GM12878 (cell line): ENCODE measurements around the gene AK4. TPM values are rescaled to one million over a fixed set of nuclear protein-coding genes. Genes with fewer than 3 reads are reported as not detected.

Source experiments
- ATAC-seq: fragments of 200-7000 bp; cut with Tn5 transposase; 3 replicates; pipeline ENCODE4 v1.9.1; 2020; ENCODE audit warnings: mild to moderate bottlenecking, moderate library complexity
- BruUV-seq: library from RNA; stranded (reverse); fragments of 400-500 nt; replicated peaks from 2 replicates; lab custom pipeline; 2021; lab: Mats Ljungman, UMichigan
- CTCF ChIA-PET: fragments of 300-600 bp; sonication (Branson Sonifier 250); formaldehyde crosslinking; extraction: SDS; loops from one replicate; lab custom pipeline; 2021; ENCODE audit warnings: inconsistent platforms; lab: Yijun Ruan, JAX
- POLR2A ChIA-PET: fragments of 350-600 bp; formaldehyde crosslinking; extraction: SDS; loops from one replicate; lab custom pipeline; 2021; ENCODE audit warnings: inconsistent platforms; lab: Charles Lee
- RAD21 ChIA-PET: fragments of 300-600 bp; sonication (Branson Sonifier 250); formaldehyde crosslinking; loops from one replicate; lab custom pipeline; 2023; ENCODE audit warnings: antibody characterized with exemption; ENCODE audit not compliant: unreplicated experiment; lab: Charles Lee
- SMC1A ChIA-PET: fragments of 300-600 bp; sonication (Branson Sonifier 250); formaldehyde crosslinking; loops from one replicate; lab custom pipeline; 2023; ENCODE audit not compliant: unreplicated experiment, uncharacterized antibody; lab: Charles Lee
- DNase-seq: peaks from one replicate; pipeline ENCODE4 v3.0.0-alpha.2; 2011; ENCODE audit warnings: low read depth, low spot score
- FAIRE-seq: peaks from 3 replicates; lab custom pipeline; 2011; peaks lifted over from hg19 to GRCh38; lab: Jason Lieb, UNC
- H2AFZ ChIP-seq: 2 replicates; pipeline ENCODE4 v1.6.0; 2011; ENCODE audit warnings: low read depth, low read length, control low read depth; ENCODE audit not compliant: control insufficient read depth
- H3K27ac ChIP-seq: 2 replicates; pipeline ENCODE4 v1.5.1; 2011; ENCODE audit warnings: control low read depth; ENCODE audit not compliant: control insufficient read depth, insufficient read depth
- H3K27me3 ChIP-seq, 2 experiments: replicated peaks in 1 of 2; 2 replicates each; pipeline versions ENCODE4 v1.6.0 to v1.6.1; 2011; ENCODE audit warnings: low read length in 1 of 2; ENCODE audit not compliant: control insufficient read depth in 2 of 2, insufficient read depth in 2 of 2
- H3K36me3 ChIP-seq, 2 experiments: 2 replicates each; pipeline ENCODE4 v1.5.1; 2011; ENCODE audit warnings: low read length in 1 of 2; ENCODE audit not compliant: control insufficient read depth in 2 of 2, insufficient read depth in 2 of 2
- H3K4me1 ChIP-seq: 2 replicates; pipeline ENCODE4 v1.6.1; 2011; ENCODE audit warnings: mild to moderate bottlenecking, low read length, moderate library complexity, mixed read lengths; ENCODE audit not compliant: control insufficient read depth, insufficient read depth
- H3K4me2 ChIP-seq: 2 replicates; pipeline ENCODE4 v1.6.0; 2011; ENCODE audit warnings: control low read depth; ENCODE audit not compliant: control insufficient read depth, insufficient read depth
- H3K4me3 ChIP-seq: fragments of 200-600 bp; sonication (generic); 2 replicates; pipeline ENCODE4 v1.5.1; 2016
- H3K79me2 ChIP-seq: 2 replicates; pipeline ENCODE4 v1.6.0; 2011; ENCODE audit warnings: low read length; ENCODE audit not compliant: control insufficient read depth, insufficient read depth
- H3K9ac ChIP-seq: 2 replicates; pipeline ENCODE4 v1.8.0; 2011; ENCODE audit warnings: low read length, control low read depth, mixed read lengths; ENCODE audit not compliant: control insufficient read depth, insufficient read depth
- H3K9me3 ChIP-seq: replicated peaks from 3 replicates; pipeline ENCODE4 v1.5.1; 2011; ENCODE audit warnings: mild to moderate bottlenecking, low read length; ENCODE audit not compliant: control insufficient read depth, insufficient read depth
- H4K20me1 ChIP-seq: 2 replicates; pipeline ENCODE4 v1.6.0; 2011; ENCODE audit not compliant: control insufficient read depth, insufficient read depth
- ATF7 ChIP-seq: fragments of 450-650 bp; IDR thresholded peaks from 2 replicates; pipeline ENCODE4 v1.6.1; 2016; ENCODE audit warnings: low read depth, mild to moderate bottlenecking
- FOS ChIP-seq: IDR thresholded peaks from 3 replicates; pipeline ENCODE4 v1.6.1; 2011; ENCODE audit warnings: borderline replicate concordance; ENCODE audit not compliant: insufficient read length; ENCODE audit errors: extremely low read depth
- HDAC2 ChIP-seq: fragments of 200-600 bp; sonication (generic); IDR thresholded peaks from 2 replicates; pipeline ENCODE4 v1.6.1; 2017
- HDGF ChIP-seq: fragments of 450-650 bp; IDR thresholded peaks from 2 replicates; pipeline ENCODE4 v1.6.1; 2016; ENCODE audit warnings: antibody characterized with exemption
- IKZF1 ChIP-seq: fragments of 450-650 bp; conservative IDR thresholded peaks from 2 replicates; pipeline ENCODE4 v1.6.1; 2017; ENCODE audit warnings: antibody characterized with exemption, mild to moderate bottlenecking
- MTA2 ChIP-seq: fragments of 450-650 bp; IDR thresholded peaks from 2 replicates; pipeline ENCODE4 v1.6.1; 2016; ENCODE audit warnings: low read depth, mild to moderate bottlenecking, moderate library complexity
- NBN ChIP-seq: fragments of 450-650 bp; IDR thresholded peaks from 2 replicates; pipeline ENCODE4 v1.6.1; 2016
- RAD21 ChIP-seq: IDR thresholded peaks from 2 replicates; pipeline ENCODE4 v1.6.1; 2011; ENCODE audit warnings: mild to moderate bottlenecking, low read depth, low read length, moderate library complexity; ENCODE audit not compliant: insufficient read depth
- SPI1 ChIP-seq: IDR thresholded peaks from 2 replicates; pipeline ENCODE4 v1.6.1; 2011; ENCODE audit warnings: low read depth, mild to moderate bottlenecking, low read length, moderate library complexity, borderline replicate concordance; ENCODE audit not compliant: insufficient read depth
- SREBF1 ChIP-seq: IDR thresholded peaks from 2 replicates; pipeline ENCODE4 v1.6.1; 2012; ENCODE audit warnings: mild to moderate bottlenecking, low read length
- STAT1 ChIP-seq: fragments of 450-650 bp; conservative IDR thresholded peaks from 2 replicates; pipeline ENCODE4 v1.6.1; 2014; ENCODE audit warnings: antibody characterized with exemption, mild to moderate bottlenecking
- SUPT20H ChIP-seq: IDR thresholded peaks from 2 replicates; pipeline ENCODE4 v1.6.1; 2011; ENCODE audit warnings: low read depth, mild to moderate bottlenecking, low read length, moderate library complexity, borderline replicate concordance; ENCODE audit not compliant: control insufficient read depth
- ZZZ3 ChIP-seq: IDR thresholded peaks from 2 replicates; pipeline ENCODE4 v1.6.1; 2011; ENCODE audit warnings: low read depth; ENCODE audit not compliant: control insufficient read depth, insufficient read length
- WGBS: methylation state at CpG from one replicate; pipeline ENCODE4 v1.1.6; 2016; ENCODE audit warnings: low lambda C conversion rate; ENCODE audit not compliant: insufficient replicate concordance, insufficient coverage; ENCODE audit errors: missing lambda C conversion rate; 5-methylcytosine and 5-hydroxymethylcytosine counted together
- in situ Hi-C: fragments of 300-500 bp; cut with MboI; formaldehyde crosslinking; loops from 9 replicates; pipeline ENCODE4 v1.14.3; 2018; ENCODE audit warnings: mixed read lengths
- intact Hi-C: fragments of 100-400 bp; cut with micrococcal nuclease; formaldehyde crosslinking; loops from one replicate; pipeline ENCODE4 v1.14.2; 2022; ENCODE audit not compliant: unreplicated experiment
- polyA plus RNA-seq, 11 experiments: library from polyadenylated mRNA; depleted of rRNA in 4 of 11; unstranded in 6 of 11; stranded (reverse) in 5 of 11; fragments of >200 nt; fragmentation: Nextera tagmentation in 4 of 11; fragmentation: Illumina TruSeq in 1 of 11; extraction: Ambion mirVana in 4 of 11; extraction: Trizol in 1 of 11; gene quantifications; 1 replicate in 1 of 11; 2 replicates in 10 of 11; pipeline versions ENCODE4 v1.2.1 to v1.2.3, GENCODE V29; 2011 to 2016; ENCODE audit warnings: inconsistent platforms in 2 of 11, missing spikeins in 2 of 11, low read depth in 1 of 11
- total RNA-seq, 4 experiments: library from RNA; depleted of rRNA in 3 of 4; stranded (reverse); fragments of >200 nt in 3 of 4; fragmentation: Illumina TruSeq in 1 of 4; extraction: Trizol in 1 of 4; gene quantifications; 2 replicates each; pipeline versions ENCODE4 v1.2.1 to v1.2.3, GENCODE V29; 2013 to 2021
- TF ChIP-seq, protein P1 (sequence below): IDR thresholded peaks from 2 replicates; pipeline ENCODE4 v1.6.1; 2011; ENCODE audit warnings: borderline replicate concordance, low read depth, mild to moderate bottlenecking, moderate library complexity, low read length; ENCODE audit not compliant: insufficient read depth, poor library complexity, severe bottlenecking
- TF ChIP-seq, protein P2 (sequence below): IDR thresholded peaks from 2 replicates; pipeline ENCODE4 v1.6.1; 2012; ENCODE audit warnings: low read depth, low read length, improper control_type of control experiment

Gene AK4
- total and polyA plus RNA-seq, 10 of the 15 experiments (the other 5 are each of a cell fraction or from before 2014, with no cell fraction given): 23.9 to 161 (median 49.0) TPM

DNA sequence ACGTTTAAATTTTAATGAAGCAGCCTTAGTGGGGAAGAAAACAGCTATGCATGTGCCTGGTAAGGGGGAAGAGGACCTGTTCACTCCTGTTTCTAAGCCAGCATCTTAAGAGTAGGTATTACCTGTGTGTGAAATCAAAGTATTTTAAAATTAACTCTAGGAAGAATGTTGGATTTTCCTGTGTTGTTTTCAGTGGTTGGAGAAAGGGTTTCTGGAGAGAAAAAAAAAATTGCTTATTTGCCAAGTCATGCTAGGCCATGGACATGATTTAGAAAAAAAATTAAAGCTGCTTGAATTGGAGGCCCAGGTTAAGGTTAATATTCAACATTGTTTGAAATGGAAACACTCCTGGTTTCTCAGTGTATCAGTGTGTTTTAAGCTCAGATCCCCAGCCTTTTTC is 118.5 kb downstream of the AK4 start (continued):
- TF ChIP-seq RAD21 (no peak), STAT1 (no peak), MTA2 (no peak)

DNA sequence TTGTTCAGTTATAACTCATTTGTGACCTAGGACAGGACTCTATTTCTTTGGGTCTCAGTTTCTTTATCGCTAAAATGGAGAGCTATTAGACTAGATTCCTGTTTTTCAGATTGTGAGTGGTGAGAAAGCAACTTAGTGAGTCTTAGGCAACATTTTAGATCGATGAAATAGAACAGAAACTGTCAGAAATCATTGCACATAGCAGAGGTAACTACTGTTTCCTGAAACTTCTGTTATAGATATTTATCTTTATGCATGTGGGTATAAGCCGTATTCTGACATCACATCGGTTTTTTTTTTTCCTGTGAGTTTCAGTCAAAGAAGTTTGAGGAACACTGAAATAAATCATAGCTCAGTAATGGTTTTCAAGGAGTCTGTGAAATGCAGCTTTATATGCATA is 119.3 kb downstream of the AK4 start:
- Histone ChIP-seq H2AFZ (no peak overlapping the region; the same call in 1 of the 2 replicates), H3K36me3 (no peaks in the 10 kb centered on the region), H3K4me1 (no peaks in the 10 kb centered on the region; the same call in 1 of the 2 replicates), H3K9me3 (no peaks in the 10 kb centered on the region), H4K20me1 (no peaks in the 10 kb centered on the region), H3K4me2 (no peak overlapping the region), H3K27me3 (peaks cover 0 to 2% of the 10 kb centered on the region in 2 experiments; a peak in 2 of 4 replicates), H3K4me3 (no peak overlapping the region), H3K79me2 (no peaks in the 10 kb centered on the region), H3K9ac (no peak overlapping the region), H3K27ac (no peak overlapping the region)
- ChIA-PET POLR2A (interaction anchor here (0.6 kb wide), 1 partner anchor 73 kb away, joined by 3 read pairs; no protein-coding TSS in a partner anchor), CTCF (interaction anchor here (0.5 to 1.1 kb wide), 2 partner anchors 31 to 197 kb away, joined by 3 read pairs; no protein-coding TSS in a partner anchor), RAD21 (no interaction called here), SMC1A (interaction anchor here (1.5 kb wide), 1 partner anchor 31 kb away, joined by 3 read pairs; no protein-coding TSS in a partner anchor)
- no peak for DNase-seq
- no peak for FAIRE-seq
- no TSS peak for BruUV-seq
- intact Hi-C loops: no loop called here
- in situ Hi-C loops: no loop called here
- no peak for TF ChIP-seq ATF7
- no peak for ATAC-seq
- WGBS: 18% methylated on average over 4 of the region's 4 CpGs

DNA sequence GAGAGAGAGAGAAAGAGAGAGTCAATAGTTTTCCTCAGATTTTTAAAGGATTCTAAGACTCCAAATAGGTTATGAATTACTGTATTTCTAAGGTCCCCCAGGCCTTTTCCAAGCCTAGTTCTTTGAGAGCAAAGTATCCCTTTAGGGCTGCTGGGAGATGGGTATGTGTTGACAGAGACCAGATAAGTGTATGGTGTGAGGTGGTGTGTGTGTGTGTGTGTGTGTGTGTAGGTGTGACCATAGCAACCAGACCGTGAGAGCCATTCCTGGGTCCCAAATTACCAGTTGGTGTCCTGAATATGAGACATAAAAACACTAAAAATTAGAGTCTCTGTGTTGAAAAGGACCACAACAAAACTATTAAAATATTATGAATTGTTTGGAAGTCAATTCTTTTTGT is 119.7 kb downstream of the AK4 start:
- ChIA-PET RAD21 (no interaction called here), POLR2A (interaction anchor here (0.6 kb wide), 1 partner anchor 74 kb away, joined by 3 read pairs; no protein-coding TSS in a partner anchor), CTCF (interaction anchor here (0.5 to 0.9 kb wide), 2 partner anchors 32 to 197 kb away, joined by 3 read pairs; no protein-coding TSS in a partner anchor), SMC1A (interaction anchor here (1.0 to 1.5 kb wide), 2 partner anchors 31 to 37 kb away, joined by 3 to 4 read pairs; no protein-coding TSS in a partner anchor)
- Histone ChIP-seq H3K4me3 (no peak overlapping the region), H3K27me3 (peaks cover 0 to 2% of the 10 kb centered on the region in 2 experiments; a peak in 2 of 4 replicates), H3K27ac (no peak overlapping the region), H2AFZ (no peak overlapping the region), H3K4me2 (no peak overlapping the region), H3K36me3 (no peaks in the 10 kb centered on the region), H3K9ac (no peak overlapping the region), H4K20me1 (no peaks in the 10 kb centered on the region), H3K79me2 (no peaks in the 10 kb centered on the region), H3K9me3 (no peaks in the 10 kb centered on the region), H3K4me1 (no peaks in the 10 kb centered on the region; the same call in 1 of the 2 replicates)
- intact Hi-C loops (no loop called here), in situ Hi-C loops (no loop called here)
- DNase-seq (no peak), FAIRE-seq (no peak), ATAC-seq (no peak)
- 6% methylated on average over 1 of the region's 1 CpG for WGBS
- no TSS peak for BruUV-seq
- TF ChIP-seq, protein P1, sequence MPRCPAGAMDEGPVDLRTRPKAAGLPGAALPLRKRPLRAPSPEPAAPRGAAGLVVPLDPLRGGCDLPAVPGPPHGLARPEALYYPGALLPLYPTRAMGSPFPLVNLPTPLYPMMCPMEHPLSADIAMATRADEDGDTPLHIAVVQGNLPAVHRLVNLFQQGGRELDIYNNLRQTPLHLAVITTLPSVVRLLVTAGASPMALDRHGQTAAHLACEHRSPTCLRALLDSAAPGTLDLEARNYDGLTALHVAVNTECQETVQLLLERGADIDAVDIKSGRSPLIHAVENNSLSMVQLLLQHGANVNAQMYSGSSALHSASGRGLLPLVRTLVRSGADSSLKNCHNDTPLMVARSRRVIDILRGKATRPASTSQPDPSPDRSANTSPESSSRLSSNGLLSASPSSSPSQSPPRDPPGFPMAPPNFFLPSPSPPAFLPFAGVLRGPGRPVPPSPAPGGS: no peak
- TF ChIP-seq MTA2 (no peak), HDGF (no peak), ZZZ3 (no peak), FOS (no peak), SUPT20H (no peak), SPI1 (no peak), SREBF1 (no peak), IKZF1 (no peak), NBN (no peak), HDAC2 (no peak)
- TF ChIP-seq, protein P2, sequence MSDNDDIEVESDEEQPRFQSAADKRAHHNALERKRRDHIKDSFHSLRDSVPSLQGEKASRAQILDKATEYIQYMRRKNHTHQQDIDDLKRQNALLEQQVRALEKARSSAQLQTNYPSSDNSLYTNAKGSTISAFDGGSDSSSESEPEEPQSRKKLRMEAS: no peak
